MM.1S (cell line): ENCODE measurements around the gene ACOXL.

ENCODE experiments used
- DNase-seq: peaks from one replicate; pipeline ENCODE4 v3.0.0-alpha.2; 2015
- H2AFZ ChIP-seq: fragments of 300-600 bp; sonication (generic); 2 replicates; pipeline ENCODE4 v1.6.0; 2016; ENCODE audit warnings: antibody characterized with exemption, low read length
- H3F3A ChIP-seq: fragments of 300-600 bp; sonication (generic); 2 replicates; pipeline ENCODE4 v1.6.1; 2016; ENCODE audit warnings: mild to moderate bottlenecking, antibody characterized with exemption, low read length, moderate library complexity, mixed read lengths; ENCODE audit not compliant: insufficient read depth
- H3K27ac ChIP-seq: fragments of 300-600 bp; sonication (generic); 2 replicates; pipeline ENCODE4 v1.5.1; 2016; ENCODE audit warnings: mild to moderate bottlenecking, low read length
- H3K27me3 ChIP-seq: fragments of 300-600 bp; sonication (generic); replicated peaks from 2 replicates; pipeline ENCODE4 v1.6.0; 2016; ENCODE audit warnings: low read length; ENCODE audit not compliant: insufficient read depth
- H3K36me3 ChIP-seq: fragments of 300-600 bp; sonication (generic); replicated peaks from 2 replicates; pipeline ENCODE4 v1.6.1; 2016; ENCODE audit warnings: mild to moderate bottlenecking, low read length, mixed read lengths; ENCODE audit not compliant: insufficient read depth
- H3K4me1 ChIP-seq: fragments of 300-600 bp; sonication (generic); 2 replicates; pipeline ENCODE4 v1.6.1; 2016; ENCODE audit warnings: low read length, mixed read lengths
- H3K4me2 ChIP-seq: fragments of 300-600 bp; sonication (generic); 2 replicates; pipeline ENCODE4 v1.6.0; 2016; ENCODE audit warnings: low read depth, low read length
- H3K4me3 ChIP-seq: fragments of 300-600 bp; sonication (generic); 2 replicates; pipeline ENCODE4 v1.5.1; 2016; ENCODE audit warnings: low read length, mixed read lengths
- H3K79me2 ChIP-seq: fragments of 300-600 bp; sonication (generic); 2 replicates; pipeline ENCODE4 v1.6.1; 2016; ENCODE audit warnings: mixed run types, low read length, mixed read lengths
- H3K9ac ChIP-seq: fragments of 300-600 bp; sonication (generic); 2 replicates; pipeline ENCODE4 v1.6.1; 2016; ENCODE audit warnings: low read length, mixed read lengths
- H3K9me2 ChIP-seq: fragments of 300-600 bp; sonication (generic); replicated peaks from 2 replicates; pipeline ENCODE4 v1.6.1; 2016; ENCODE audit warnings: mild to moderate bottlenecking, low read length, mixed read lengths; ENCODE audit not compliant: insufficient read depth
- H3K9me3 ChIP-seq: fragments of 300-600 bp; sonication (generic); replicated peaks from 2 replicates; pipeline ENCODE4 v1.6.1; 2016; ENCODE audit warnings: mild to moderate bottlenecking, low read length, mixed read lengths; ENCODE audit not compliant: insufficient read depth
- H4K20me1 ChIP-seq: fragments of 300-600 bp; sonication (generic); 2 replicates; pipeline ENCODE4 v1.6.1; 2016; ENCODE audit warnings: mild to moderate bottlenecking, low read length, moderate library complexity, mixed read lengths; ENCODE audit not compliant: insufficient read depth
- EZH2 ChIP-seq: fragments of 300-600 bp; sonication (generic); optimal IDR thresholded peaks from 2 replicates; pipeline ENCODE3; 2017; ENCODE audit warnings: low read depth, mild to moderate bottlenecking, antibody characterized with exemption, low read length, mixed read lengths
- EZH2phosphoT487 ChIP-seq: fragments of 300-600 bp; sonication (generic); IDR thresholded peaks from 2 replicates; pipeline ENCODE4 v1.6.1; 2018; ENCODE audit warnings: antibody characterized with exemption, low read length
- TF ChIP-seq, protein P1 (sequence below): fragments of 300-600 bp; sonication (generic); IDR thresholded peaks from 2 replicates; pipeline ENCODE4 v1.5.1; 2016; ENCODE audit warnings: antibody characterized with exemption, low read length, mixed read lengths

Gene ACOXL

GRCh38 chr2:110852051-110852450, 119.7 kb downstream of the ACOXL start:
- no peaks in the 10 kb centered on the region for H3K27me3 ChIP-seq
- no peaks in the 10 kb centered on the region for H3K36me3 ChIP-seq
- H3K4me3 ChIP-seq = no peak overlapping the region
- no peaks in the 10 kb centered on the region for H3K79me2 ChIP-seq
- no peaks in the 10 kb centered on the region for H4K20me1 ChIP-seq
- no peaks in the 10 kb centered on the region for H3K9me3 ChIP-seq
- H3K4me1 ChIP-seq = peaks cover 7% of the 10 kb centered on the region; the same call in 1 of the 2 replicates
- H2AFZ ChIP-seq = no peak overlapping the region
- DNase-seq = no peak
- no peak overlapping the region for H3K9ac ChIP-seq
- H3K27ac ChIP-seq = no peak overlapping the region
- TF ChIP-seq EZH2phosphoT487 (no peak), EZH2 (no peak)
- TF ChIP-seq, protein P1, sequence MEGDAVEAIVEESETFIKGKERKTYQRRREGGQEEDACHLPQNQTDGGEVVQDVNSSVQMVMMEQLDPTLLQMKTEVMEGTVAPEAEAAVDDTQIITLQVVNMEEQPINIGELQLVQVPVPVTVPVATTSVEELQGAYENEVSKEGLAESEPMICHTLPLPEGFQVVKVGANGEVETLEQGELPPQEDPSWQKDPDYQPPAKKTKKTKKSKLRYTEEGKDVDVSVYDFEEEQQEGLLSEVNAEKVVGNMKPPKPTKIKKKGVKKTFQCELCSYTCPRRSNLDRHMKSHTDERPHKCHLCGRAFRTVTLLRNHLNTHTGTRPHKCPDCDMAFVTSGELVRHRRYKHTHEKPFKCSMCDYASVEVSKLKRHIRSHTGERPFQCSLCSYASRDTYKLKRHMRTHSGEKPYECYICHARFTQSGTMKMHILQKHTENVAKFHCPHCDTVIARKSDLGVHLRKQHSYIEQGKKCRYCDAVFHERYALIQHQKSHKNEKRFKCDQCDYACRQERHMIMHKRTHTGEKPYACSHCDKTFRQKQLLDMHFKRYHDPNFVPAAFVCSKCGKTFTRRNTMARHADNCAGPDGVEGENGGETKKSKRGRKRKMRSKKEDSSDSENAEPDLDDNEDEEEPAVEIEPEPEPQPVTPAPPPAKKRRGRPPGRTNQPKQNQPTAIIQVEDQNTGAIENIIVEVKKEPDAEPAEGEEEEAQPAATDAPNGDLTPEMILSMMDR = no peak
- no peaks in the 10 kb centered on the region for H3F3A ChIP-seq
- H3K9me2 ChIP-seq = no peaks in the 10 kb centered on the region
- H3K4me2 ChIP-seq = no peak overlapping the region

GRCh38 chr2:110852541-110853263, 120.3 kb downstream of the ACOXL start:
- H3K9ac ChIP-seq = no peak overlapping the region
- H3F3A ChIP-seq = 0 out of 2 replicates have a peak, but pooled peaks cover 2% of the 10 kb centered on the region
- no peak overlapping the region for H3K4me3 ChIP-seq
- H3K27ac ChIP-seq = no peak overlapping the region
- no peaks in the 10 kb centered on the region for H3K9me2 ChIP-seq
- no peak for DNase-seq
- TF ChIP-seq EZH2 (no peak), EZH2phosphoT487 (no peak)
- TF ChIP-seq, protein P1 = no peak
- H4K20me1 ChIP-seq = no peaks in the 10 kb centered on the region
- H3K9me3 ChIP-seq = no peaks in the 10 kb centered on the region
- H3K27me3 ChIP-seq = no peaks in the 10 kb centered on the region
- H3K4me1 ChIP-seq = peaks cover 8% of the 10 kb centered on the region; the same call in 1 of the 2 replicates
- no peaks in the 10 kb centered on the region for H3K36me3 ChIP-seq
- no peak overlapping the region for H3K4me2 ChIP-seq
- no peaks in the 10 kb centered on the region for H3K79me2 ChIP-seq
- H2AFZ ChIP-seq = no peak overlapping the region

DNA sequence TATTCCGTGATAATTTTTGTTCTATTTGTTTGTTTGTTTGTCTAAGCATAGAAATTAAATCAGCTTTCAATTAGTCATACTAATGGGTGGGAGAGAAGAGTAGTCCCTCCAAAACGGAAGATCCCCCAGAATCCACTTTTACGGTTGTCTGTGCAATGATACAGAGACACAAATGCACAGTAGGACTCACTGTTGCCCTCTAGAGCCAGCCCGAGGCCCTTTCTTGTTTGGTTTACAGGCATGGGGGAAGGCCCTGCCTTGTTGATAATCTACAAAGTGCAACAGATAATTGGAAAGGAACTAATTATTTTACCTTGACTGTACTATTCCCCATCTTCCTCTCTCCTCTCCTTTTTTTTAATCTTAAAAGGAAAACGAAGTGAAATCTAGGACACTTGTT, 121.1 kb downstream of the ACOXL start:
- H3F3A ChIP-seq = peaks cover 9% of the 10 kb centered on the region
- no peak overlapping the region for H3K4me2 ChIP-seq
- H3K79me2 ChIP-seq = no peaks in the 10 kb centered on the region
- H3K4me3 ChIP-seq = no peak overlapping the region
- TF ChIP-seq EZH2phosphoT487 (no peak), EZH2 (no peak)
- TF ChIP-seq, protein P1 = peak; percentile 61
- H3K27ac ChIP-seq = no peak overlapping the region
- H3K9me3 ChIP-seq = no peaks in the 10 kb centered on the region
- peaks cover 12% of the 10 kb centered on the region for H3K4me1 ChIP-seq
- no peak overlapping the region for H3K9ac ChIP-seq
- H2AFZ ChIP-seq = no peak overlapping the region
- no peaks in the 10 kb centered on the region for H3K27me3 ChIP-seq
- H3K9me2 ChIP-seq = no peaks in the 10 kb centered on the region
- no peaks in the 10 kb centered on the region for H4K20me1 ChIP-seq
- peak; percentile 32 for DNase-seq
- no peaks in the 10 kb centered on the region for H3K36me3 ChIP-seq
